ENCODE results near the gene DARS2. TPM values are rescaled to one million over a fixed set of nuclear protein-coding genes. Genes with fewer than 3 reads are reported as not detected.
A peak's percentile ranks its signal among the peaks of the same experiment; 100 is the strongest.

The DARS2 gene
- polyA plus RNA-seq, 3 donors, result 3.2 to 8.2 (median 6.2) TPM

DNA sequence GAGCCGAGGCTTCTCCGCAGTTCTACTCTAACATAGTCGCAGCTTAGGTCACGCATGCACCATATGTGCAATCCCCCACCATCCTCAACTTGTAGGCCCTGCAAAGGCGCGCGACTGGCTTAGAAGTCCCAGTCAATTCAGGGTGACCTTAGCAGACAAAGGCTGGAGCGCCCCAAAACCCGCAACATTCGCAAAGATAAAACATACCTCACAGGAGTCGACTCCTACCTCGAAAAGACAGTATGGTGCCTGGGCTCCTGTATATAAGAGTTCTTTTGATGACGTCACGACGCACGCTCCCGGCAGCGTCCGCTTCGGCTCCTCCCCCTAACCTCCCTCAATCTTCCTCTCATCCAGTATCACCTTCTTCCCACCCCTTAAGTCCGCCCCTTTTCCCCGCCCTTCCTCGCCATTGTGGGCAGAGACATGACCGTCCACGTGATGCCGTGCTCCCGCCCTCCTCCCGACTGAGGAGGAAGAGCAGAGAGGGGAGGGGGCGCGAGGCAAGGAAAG lies 43.3 kb downstream of the DARS2 start, which contains the start of gene GAS5:
Gene GAS5 (minus strand): TSS at position 237 of the 513 bp plus-strand sequence.
- peaks cover 50% of the 10 kb centered on the region for H3K4me1 Mint-ChIP-seq
- WGBS (ENCODE audit: insufficient coverage), result under 1% methylated on average over 19 of the region's 30 CpGs
- Histone ChIP-seq H3K36me3 (replicated peaks in 1 of 2; ENCODE audit: control insufficient read depth in 1 of 2, insufficient read depth in 2 of 2, low read length in 2 of 2) (peaks cover 41 to 55% of the 10 kb centered on the region in 2 donors), H3K27me3 (ENCODE audit: control insufficient read depth in 2 of 2, insufficient read depth in 2 of 2, low read length in 2 of 2) (no peaks in the 10 kb centered on the region), H3K4me1 (ENCODE audit: control insufficient read depth in 1 of 2, insufficient read depth in 2 of 2, low read length in 2 of 2) (peaks cover 22 to 32% of the 10 kb centered on the region in 2 donors), H3K4me2 (replicated peaks; ENCODE audit: extremely low read depth, low read length, poor library complexity, severe bottlenecking) (peak within 1 kb of the TSS; percentile 83), H3K79me2 (ENCODE audit: insufficient read depth, low read length) (peaks cover 29% of the 10 kb centered on the region), H3K9ac (ENCODE audit: insufficient read depth, low read length, poor library complexity, severe bottlenecking) (peak within 1 kb of the TSS; percentile 81), H2AFZ (ENCODE audit: insufficient read depth, low read depth, low read length, poor library complexity, severe bottlenecking) (peak within 1 kb of the TSS; percentile 89), H4K20me1 (ENCODE audit: insufficient read depth, low read length) (peaks cover 16% of the 10 kb centered on the region), H3K27ac (ENCODE audit: low read depth in 1 of 2, low read length in 2 of 2) (peak within 1 kb of the TSS; percentile 86 to 91), H3K9me3 (replicated peaks in 1 of 2; ENCODE audit: control insufficient read depth in 1 of 2, insufficient read depth in 1 of 2, low read length in 2 of 2) (no peaks in the 10 kb centered on the region), H3K4me3 (replicated peaks in 1 of 3; ENCODE audit: low read depth in 2 of 3, low read length in 3 of 3) (peak within 1 kb of the TSS; percentile 89 to 96 (median 94))
- DNase-seq, result peak; percentile 96 to 98 (median 98)
- TF ChIP-seq, protein P1, sequence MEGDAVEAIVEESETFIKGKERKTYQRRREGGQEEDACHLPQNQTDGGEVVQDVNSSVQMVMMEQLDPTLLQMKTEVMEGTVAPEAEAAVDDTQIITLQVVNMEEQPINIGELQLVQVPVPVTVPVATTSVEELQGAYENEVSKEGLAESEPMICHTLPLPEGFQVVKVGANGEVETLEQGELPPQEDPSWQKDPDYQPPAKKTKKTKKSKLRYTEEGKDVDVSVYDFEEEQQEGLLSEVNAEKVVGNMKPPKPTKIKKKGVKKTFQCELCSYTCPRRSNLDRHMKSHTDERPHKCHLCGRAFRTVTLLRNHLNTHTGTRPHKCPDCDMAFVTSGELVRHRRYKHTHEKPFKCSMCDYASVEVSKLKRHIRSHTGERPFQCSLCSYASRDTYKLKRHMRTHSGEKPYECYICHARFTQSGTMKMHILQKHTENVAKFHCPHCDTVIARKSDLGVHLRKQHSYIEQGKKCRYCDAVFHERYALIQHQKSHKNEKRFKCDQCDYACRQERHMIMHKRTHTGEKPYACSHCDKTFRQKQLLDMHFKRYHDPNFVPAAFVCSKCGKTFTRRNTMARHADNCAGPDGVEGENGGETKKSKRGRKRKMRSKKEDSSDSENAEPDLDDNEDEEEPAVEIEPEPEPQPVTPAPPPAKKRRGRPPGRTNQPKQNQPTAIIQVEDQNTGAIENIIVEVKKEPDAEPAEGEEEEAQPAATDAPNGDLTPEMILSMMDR (IDR thresholded peaks at IDR 0.05), result no peak
- peak within 1 kb of the TSS; percentile 98 to 99 for H3K4me3 Mint-ChIP-seq
- intact Hi-C loops (cut with micrococcal nuclease), result loop anchor here (1.0 to 10.0 kb wide), 6 partner anchors 41 to 393 kb away; partner anchors contain the start of genes PRDX6 (in 2 of the 2), CENPL (in 1 of the 2) and DARS2 (in 1 of the 2)
- H3K27ac Mint-ChIP-seq, result peak within 1 kb of the TSS; percentile 91 to 97 (median 96)
- peaks cover 0 to 2% (median 0%) of the 10 kb centered on the region in 3 donors for H3K27me3 Mint-ChIP-seq (ENCODE audit: low read depth in 3 of 3)
- H3K9me3 Mint-ChIP-seq, result no peaks in the 10 kb centered on the region
- peaks cover 45 to 47% of the 10 kb centered on the region in 2 donors for H3K36me3 Mint-ChIP-seq

DNA sequence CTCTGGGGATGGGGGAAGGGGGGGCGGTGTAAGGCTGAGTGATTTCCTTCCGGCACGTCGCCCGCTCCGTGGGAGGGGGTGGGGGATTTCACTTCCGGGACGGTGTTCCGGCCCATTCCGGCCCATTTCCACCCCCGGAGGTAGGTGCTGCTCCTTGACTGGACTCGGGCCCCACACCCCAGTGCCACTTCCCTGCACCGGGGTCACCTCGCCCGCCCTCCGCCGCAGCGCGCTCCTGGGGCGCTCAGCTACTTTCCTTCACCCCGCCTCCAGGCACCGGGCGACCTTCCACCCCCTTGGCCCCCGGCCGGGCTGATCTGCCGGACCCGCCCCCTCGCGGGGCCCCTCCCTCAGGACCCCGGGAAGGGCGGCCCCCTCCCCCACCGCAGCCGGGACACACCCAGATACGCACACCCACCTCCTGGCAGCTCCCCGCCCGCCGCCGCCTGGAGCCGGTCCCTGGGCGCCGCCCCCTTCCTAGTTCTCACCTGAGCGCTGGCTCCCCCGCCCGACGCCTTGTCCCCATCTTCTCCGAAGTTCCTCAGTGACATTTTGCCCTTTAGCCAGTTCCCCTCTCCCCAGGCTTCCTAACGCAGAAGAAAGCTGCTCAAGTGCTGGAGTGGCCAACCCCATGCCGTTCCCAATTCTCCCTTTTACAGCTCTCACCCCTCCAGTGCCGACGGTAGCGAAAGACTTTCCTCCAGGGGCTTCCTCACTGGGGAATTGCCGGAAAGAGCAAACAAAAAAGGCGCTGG lies 44.0 kb downstream of the DARS2 start, which contains the start of gene ZBTB37:
Gene ZBTB37 (plus strand): TSS at position 115 of the 755 bp plus-strand sequence. CDS start 1,846 bp downstream, outside the sequence.
- Mint-ChIP-seq H3K4me1 (peaks cover 53% of the 10 kb centered on the region), H3K9me3 (peaks cover 0 to 2% (median 0%) of the 10 kb centered on the region in 7 donors), H3K36me3 (peaks cover 40 to 45% of the 10 kb centered on the region in 2 donors), H3K27me3 (ENCODE audit: low read depth in 3 of 3) (peaks cover 0 to 2% (median 0%) of the 10 kb centered on the region in 3 donors), H3K4me3 (peak within 1 kb of the TSS; percentile 98 to 99), H3K27ac (peak within 1 kb of the TSS; percentile 91 to 97 (median 96))
- H3K27ac ChIP-seq (ENCODE audit: low read depth in 1 of 2, low read length in 2 of 2), result peak within 1 kb of the TSS; percentile 86 to 91
- TF ChIP-seq, protein P1 (IDR thresholded peaks at IDR 0.05), result no peak
- no peak for DNase-seq
- peak within 1 kb of the TSS; percentile 81 for H3K9ac ChIP-seq (ENCODE audit: insufficient read depth, low read length, poor library complexity, severe bottlenecking)
- H3K79me2 ChIP-seq (ENCODE audit: insufficient read depth, low read length), result peaks cover 29% of the 10 kb centered on the region
- H2AFZ ChIP-seq (ENCODE audit: insufficient read depth, low read depth, low read length, poor library complexity, severe bottlenecking), result peak within 1 kb of the TSS; percentile 89
- intact Hi-C loops (cut with micrococcal nuclease), result loop anchor here (1.0 to 10.0 kb wide), 6 partner anchors 41 to 394 kb away; partner anchors contain the start of genes PRDX6 (in 2 of the 2), CENPL (in 1 of the 2) and DARS2 (in 1 of the 2)
- H4K20me1 ChIP-seq (ENCODE audit: insufficient read depth, low read length), result peaks cover 9% of the 10 kb centered on the region
- H3K4me2 ChIP-seq (replicated peaks; ENCODE audit: extremely low read depth, low read length, poor library complexity, severe bottlenecking), result peak within 1 kb of the TSS; percentile 83
- whole genome bisulfite sequencing (ENCODE audit: insufficient coverage), result 0% methylated on average over 35 of the region's 53 CpGs
- no peaks in the 10 kb centered on the region for H3K27me3 ChIP-seq (ENCODE audit: control insufficient read depth in 2 of 2, insufficient read depth in 2 of 2, low read length in 2 of 2)
- peaks cover 37 to 53% of the 10 kb centered on the region in 2 donors for H3K36me3 ChIP-seq (replicated peaks in 1 of 2; ENCODE audit: control insufficient read depth in 1 of 2, insufficient read depth in 2 of 2, low read length in 2 of 2)
- no peaks in the 10 kb centered on the region for H3K9me3 ChIP-seq (replicated peaks in 1 of 2; ENCODE audit: control insufficient read depth in 1 of 2, insufficient read depth in 1 of 2, low read length in 2 of 2)
- peaks cover 22 to 32% of the 10 kb centered on the region in 2 donors for H3K4me1 ChIP-seq (ENCODE audit: control insufficient read depth in 1 of 2, insufficient read depth in 2 of 2, low read length in 2 of 2)
- H3K4me3 ChIP-seq (replicated peaks in 1 of 3; ENCODE audit: low read depth in 2 of 3, low read length in 3 of 3), result peak within 1 kb of the TSS; percentile 89 to 96 (median 94)

Data from CD14-positive monocyte (primary cell).